ENCODE data around the gene SLF2.

SLF2 gene

DNA sequence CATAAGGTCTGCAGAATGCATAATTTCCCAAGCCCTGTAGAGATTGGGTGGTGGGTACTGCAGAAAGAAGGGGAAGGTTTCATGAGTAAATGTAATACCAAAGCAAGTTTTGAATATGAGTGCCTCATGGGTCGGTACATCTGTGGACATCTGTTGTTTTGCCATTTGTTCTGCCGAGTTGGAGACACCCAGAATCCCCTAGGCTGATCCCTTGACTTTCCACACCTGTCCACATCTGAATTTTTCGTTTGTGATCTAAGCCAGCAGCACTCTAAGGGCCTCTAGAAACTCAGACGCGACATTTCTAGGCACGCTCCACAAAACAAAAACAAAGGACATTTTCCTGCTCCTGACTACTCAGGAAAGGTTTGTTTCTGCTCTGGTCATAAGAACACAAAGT, 11.7 kb upstream of the SLF2 start:
- DNase-seq (ENCODE audit: low read depth in 2 of 2, low spot score in 1 of 2) = no peak

DNA sequence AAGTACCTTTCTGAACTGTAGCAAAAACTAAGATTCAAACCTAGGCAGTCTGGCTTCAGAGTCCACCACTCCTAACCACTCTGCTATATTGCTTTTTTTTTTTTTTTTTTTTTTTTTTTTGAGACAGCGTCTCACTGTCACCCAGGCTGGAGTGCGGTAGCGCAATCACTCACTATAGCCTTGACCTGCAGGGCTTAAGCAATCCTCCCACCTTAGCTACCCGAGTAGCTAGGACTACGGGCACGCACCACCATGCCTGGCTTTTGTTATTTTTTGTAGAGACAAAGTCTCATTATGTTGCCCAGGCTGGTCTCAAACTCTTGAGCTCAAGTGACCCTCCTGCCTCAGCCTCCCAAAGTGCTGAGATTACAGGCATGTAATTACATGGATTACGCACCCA, 10.1 kb upstream of the SLF2 start:
- DNase-seq (ENCODE audit: low read depth in 2 of 2, low spot score in 1 of 2) = no peak

DNA sequence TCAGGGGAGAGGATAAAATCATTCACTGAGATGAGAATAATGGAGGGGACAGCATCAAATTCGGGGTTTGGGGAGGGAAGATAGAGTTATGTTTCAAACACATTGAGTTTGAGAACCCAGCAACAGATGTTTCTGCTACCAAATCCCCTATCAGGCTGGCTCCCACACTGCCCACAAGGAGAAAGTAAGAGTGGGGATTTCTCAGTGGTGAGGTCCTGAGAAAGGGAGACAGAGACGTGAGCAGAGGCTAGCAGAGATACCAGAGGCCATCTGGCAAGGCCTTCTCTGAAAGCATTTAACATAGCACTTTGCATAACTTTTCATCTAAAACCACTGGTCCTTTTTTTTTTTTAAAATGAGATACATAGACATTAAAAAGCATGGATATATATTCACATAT, 7.8 kb upstream of the SLF2 start:
- no peak for DNase-seq (ENCODE audit: low read depth in 2 of 2, low spot score in 1 of 2)

DNA sequence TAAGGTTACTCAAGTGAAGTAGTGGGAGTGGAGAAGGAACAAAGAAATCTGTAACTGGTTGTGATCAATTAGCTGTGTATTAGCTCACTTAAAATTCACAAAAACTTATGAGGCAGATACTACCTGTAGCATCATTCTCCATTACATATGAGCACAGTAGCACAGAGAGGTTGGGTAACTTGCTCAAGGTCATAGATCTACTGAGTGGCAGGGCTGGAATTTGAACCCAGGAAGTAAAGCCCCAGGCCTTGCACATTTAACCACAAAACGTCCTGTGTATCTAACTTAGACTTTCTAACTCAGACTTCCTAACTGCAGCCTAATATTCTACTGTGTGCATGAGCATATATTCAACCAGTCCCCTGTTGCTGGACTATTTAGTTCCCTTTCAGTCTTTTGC, 5.6 kb upstream of the SLF2 start:
- no peak for DNase-seq (ENCODE audit: low read depth in 2 of 2, low spot score in 1 of 2)

DNA sequence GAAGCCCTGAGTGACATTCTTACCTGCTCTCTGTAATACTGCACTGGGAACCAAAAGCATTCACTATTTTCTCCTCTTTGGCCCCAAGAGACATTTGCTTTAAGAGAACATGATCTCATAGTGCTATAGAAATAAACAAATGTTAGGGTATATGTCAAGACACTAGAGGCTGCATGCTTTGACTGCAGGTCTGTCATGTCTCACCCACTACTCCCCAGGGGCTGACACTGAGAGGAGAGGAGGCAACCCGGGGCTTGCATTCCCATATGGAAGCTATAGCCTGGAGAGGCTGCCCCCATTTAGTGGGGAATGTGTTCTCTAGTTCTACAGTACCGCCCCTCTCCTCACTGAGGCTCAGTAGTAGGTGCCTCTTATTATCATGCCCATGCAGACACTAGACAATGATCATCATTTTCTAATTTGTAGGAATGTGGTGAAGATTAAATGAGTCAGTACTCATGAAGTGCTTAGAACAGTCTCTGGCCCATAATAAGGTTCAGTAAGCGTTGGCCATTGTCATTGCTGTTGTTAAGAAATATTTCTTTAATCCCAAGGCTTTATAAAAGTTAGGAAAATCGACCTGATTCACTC, 4.9 kb upstream of the SLF2 start:
- DNase-seq (ENCODE audit: low read depth in 2 of 2, low spot score in 1 of 2) = no peak

DNA sequence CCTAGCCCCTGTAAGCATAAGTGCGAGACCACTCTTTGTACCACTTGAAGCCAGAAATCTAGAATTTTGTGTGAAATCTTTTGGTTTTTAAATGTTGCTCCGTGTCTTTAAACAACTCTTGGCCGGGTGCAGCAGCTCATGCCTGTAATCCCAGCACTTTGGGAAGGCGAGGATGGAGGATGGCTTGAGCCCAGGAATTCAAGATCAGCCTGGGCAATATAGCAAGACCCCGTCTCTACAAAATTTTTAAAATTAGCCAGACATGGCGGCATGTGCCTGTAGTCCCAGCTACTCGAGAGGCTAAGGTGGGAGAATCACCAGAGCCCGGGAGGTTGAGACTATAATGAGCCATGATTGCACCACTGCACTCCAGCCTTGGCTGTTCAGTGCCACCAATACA, 4.4 kb upstream of the SLF2 start:
- no peak for DNase-seq (ENCODE audit: low read depth in 2 of 2, low spot score in 1 of 2)

DNA sequence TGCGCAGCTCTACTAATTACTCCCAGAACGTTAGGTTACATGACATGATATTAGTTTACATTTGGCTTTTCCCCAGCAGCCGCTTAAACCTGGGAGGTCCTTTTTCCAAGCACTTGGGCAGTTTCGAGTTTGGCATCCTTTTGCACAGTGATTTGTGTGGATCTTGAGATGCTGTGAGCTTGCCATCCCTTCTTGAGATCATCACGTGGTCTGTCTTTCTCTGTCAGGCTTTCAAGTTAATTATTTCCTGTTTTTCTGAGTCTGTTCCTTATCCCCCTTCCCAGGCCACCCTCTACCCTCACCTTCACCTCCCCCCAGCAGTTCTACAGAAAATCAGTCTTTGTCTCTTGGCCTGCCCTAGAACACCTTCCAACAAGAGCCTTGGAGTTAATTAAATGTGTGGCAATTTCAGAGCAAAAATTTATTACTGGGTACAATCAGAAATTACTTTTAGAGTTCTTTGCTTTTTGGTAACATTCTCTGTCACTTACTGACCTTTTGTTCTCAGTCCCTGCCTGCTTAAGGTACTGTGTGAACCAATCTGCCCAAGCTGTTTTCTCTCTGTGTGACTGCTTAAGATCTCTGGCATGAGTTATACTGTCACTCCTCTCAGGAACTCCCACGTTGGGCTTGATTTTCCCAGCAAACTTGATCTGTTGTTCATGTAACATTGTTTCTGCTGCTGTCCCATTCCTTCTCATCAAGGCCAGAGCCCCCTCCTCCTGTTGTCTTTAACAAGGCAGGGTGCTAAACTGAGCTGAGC, 3.1 kb upstream of the SLF2 start:
- DNase-seq (ENCODE audit: low read depth in 2 of 2, low spot score in 1 of 2) = no peak

DNA sequence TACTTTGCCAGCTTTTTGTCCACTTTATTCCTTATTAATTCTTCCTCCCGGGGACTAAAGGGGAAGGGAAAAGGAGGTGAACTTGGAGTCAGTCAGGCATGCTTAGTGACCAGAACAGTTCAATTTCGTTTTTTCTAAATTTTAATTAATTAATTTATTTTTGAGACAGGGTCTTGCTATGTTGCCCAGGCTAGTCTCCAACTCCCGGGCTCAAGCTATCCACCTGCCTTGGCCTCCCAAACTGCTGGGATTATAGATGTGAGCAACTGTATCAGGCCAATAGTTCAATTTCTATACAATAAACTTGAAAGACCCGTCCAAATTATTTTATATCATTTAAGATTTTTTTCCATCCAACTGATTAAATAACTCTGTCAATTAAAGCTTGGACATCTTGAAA, 1.3 kb upstream of the SLF2 start:
- no peak for DNase-seq (ENCODE audit: low read depth in 2 of 2, low spot score in 1 of 2)

DNA sequence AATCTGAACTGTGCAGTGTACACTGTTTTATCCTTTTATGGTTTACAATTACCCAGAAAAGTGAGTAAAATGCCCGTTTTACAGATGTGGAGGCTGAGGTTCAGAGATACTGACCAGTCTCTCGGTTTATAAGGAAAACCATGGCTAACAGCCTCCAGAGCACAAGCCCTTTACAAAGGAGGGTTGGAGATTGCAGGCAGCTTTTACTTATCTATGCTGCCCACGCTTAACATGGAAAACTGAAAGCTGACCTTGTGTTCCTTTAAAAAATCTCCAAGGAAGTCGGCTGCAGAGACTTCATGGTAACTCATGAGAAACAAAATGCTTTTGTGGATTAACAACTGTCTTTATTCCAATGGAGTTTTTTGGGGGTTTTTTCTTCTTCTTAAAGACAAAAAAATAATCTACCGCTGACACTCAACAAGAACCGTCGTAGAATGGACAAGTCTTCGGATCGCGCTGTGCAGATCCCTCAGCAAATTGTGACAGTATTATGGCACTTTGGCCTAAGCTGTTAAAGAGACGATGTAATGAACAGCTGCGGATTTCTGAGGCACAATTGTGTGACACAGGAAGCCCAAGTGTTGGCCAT, 654 bp upstream of the SLF2 start:
- no peak for DNase-seq (ENCODE audit: low read depth in 2 of 2, low spot score in 1 of 2)

DNA sequence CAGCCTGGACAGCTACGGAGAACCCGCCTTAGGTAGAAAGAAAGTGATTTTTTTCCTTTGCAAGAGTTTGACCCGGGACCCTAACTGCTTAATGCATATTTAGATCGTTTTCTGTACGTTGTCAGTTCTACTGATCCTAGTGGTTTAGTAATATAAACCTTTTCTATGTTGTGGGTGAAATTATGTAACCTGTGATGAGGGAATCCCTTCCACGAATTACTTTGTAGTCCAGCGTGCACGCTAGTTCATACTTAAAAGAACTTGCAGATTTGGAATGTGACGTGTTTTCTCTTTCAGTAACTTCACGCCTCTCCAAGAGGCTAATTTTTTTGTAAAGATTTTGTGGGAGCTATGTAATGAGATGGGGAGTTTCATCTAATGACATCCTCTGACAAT, 705 bp downstream of the SLF2 start:
- no peak for DNase-seq (ENCODE audit: low read depth in 2 of 2, low spot score in 1 of 2)

DNA sequence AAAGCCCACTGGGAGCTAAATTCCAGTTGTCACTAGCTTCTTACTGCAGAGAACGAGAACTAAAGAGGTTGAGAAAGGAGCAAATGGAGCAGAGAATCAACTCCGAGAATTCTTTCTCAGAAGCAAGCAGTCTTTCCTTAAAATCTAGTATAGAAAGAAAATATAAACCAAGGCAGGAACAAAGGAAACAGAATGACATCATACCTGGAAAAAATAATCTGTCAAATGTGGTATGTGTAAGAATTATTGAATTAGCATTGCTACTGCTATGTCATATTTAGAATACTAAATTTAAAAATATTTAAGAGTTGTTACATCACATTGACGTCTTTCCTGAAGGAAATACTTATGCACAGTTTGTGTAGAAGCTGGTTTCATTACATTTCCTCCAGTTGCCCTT, 4.3 kb downstream of the SLF2 start:
- no peak for DNase-seq (ENCODE audit: low read depth in 2 of 2, low spot score in 1 of 2)

DNA sequence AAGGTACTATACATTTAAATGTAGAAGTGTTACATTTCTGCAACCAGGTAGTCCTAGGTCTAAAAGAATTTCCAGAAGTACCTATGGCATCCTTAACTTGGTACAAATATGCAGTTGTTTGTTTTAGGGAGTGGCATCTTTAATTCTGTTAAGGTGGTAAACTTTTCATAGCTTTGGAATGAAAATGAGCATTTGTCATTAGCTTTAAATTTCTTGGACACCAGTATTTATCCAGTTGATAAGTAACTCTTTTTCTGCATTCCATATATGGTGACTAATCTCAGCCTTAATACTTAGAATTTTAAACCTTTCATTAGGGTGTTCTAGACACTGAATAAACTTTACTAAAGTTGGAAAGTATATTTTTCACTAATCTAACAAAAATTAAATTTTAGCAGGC, 10.8 kb downstream of the SLF2 start:
- no peak for DNase-seq (ENCODE audit: low read depth in 2 of 2, low spot score in 1 of 2)

DNA sequence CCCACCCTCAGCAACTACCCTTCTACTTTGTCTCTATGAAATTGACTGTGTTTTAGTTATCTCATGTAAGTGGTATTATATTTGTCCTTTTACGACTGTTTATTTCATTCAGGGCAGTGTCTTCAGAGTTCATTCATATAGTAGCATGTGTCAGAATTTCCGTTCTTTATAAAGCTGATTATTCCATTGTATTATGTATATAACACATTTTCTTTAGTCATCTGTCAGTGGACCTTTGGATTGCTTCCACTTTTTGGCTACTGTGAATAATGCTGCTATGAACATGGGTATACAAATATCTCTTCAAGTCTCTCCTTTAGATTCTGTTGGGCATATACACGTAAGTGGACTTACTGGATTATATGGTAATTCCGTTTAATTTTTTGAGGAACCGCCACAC, 14.5 kb downstream of the SLF2 start:
- DNase-seq (ENCODE audit: low read depth in 2 of 2, low spot score in 1 of 2) = no peak

DNA sequence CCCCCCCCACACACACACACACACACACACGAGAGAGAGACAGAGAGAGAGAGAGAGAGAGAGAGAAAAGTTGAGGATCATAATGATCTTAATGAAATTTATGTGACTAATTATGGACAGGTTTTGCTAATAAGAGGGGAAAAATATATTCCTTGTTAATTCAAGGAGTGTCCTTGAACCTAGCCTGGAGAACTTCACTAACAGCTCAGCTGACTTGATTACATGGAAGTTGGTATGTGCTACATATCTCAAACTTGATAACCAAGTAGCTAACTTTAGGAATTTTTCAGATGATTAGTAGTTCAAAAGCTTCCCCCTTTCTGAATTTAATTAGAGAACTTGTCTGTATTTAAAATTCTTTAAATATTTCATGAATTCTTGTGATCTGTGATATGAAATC, 15.3 kb downstream of the SLF2 start:
- DNase-seq (ENCODE audit: low read depth in 2 of 2, low spot score in 1 of 2) = no peak

DNA sequence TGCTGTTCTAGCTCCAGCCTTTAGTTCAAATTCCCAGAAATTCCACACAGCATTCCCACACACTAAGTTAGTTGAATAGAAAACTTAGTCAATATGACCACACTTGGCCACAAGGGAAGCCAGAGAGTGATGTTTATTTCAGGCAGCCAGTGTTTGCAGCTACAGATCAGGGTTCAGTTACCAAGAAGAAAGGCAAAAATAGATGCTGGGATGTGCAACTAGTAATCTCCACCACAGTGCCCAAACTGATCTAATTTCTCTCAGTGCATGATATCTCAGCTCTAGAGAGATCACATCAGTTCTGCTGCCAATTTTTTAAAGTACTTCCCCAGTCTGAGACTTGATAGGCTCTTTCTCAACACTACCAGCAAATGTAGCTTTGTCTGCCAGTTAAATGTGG, 17.6 kb downstream of the SLF2 start:
- DNase-seq (ENCODE audit: low read depth in 2 of 2, low spot score in 1 of 2) = no peak

DNA sequence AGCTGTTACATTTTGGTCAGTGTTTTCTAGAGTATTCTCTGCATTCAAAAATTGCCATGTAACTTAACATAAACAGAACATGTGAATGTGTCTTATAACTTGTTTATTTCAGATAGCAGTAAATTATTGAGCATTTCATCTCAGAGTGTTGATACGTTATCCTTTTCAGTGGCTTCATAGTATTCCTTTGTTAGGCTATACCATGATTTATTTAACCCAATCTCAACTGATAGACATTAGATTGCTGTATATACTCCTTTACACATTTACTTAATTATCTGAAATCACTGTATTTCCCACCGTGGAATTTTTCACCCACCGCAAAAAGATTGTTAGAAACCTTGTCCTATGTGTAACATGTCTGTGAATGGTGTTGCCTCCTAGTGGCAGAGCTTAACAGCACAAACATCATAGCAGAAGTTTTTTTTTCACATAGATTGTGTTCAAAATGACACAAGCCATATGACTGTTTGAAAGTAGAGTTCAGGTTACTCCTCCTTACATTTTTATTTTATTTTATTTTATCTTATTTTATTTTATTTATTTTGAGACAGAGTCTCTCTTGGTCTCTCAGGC, 21.4 kb downstream of the SLF2 start:
- no peak for DNase-seq (ENCODE audit: low read depth in 2 of 2, low spot score in 1 of 2)

DNA sequence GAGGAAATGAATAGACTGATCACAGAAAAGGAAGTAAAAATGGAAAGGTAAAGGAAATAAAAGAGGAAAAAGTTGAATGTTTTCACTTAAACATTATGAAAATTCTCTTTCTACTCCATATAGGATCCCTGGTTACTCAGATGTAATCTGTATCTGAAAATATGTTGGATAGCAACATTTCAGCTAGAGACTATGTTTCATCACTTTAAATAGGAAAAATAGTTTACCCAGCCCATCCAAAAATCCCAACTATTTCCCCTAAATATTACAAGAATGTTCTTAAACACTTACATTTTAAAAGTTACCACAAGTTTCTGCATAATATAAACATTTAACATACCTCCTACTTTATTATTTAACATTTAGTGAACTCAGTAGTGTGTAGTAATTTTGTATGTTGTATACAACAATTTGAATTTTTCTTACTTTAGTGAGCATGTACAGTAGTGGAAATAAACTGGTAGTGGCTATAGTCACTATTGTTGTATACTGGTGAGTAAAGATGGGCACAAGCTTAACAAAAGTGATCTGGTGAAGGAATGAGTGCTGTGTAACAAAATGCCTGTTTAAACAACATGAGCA, 27.1 kb downstream of the SLF2 start:
- no peak for DNase-seq (ENCODE audit: low read depth in 2 of 2, low spot score in 1 of 2)

DNA sequence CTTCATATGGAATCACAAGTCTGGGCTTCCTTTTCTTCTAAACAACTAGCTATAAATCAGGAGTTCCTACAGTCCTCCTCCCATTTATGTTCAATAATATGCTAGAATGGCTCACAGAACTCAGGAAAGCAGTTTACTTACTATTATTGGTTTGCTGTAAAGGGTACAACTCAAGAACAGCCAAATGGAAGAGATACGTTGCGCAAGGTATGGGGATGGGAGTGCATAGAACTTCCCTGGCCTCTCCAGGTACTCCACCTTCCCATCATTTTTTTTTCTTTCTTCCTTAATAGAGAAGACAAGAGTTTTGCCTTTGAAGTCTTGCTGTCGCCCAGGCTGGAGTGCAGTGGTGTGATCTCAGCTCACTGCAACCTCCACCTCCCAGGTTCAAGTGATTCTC, 29.5 kb downstream of the SLF2 start:
- DNase-seq (ENCODE audit: low read depth in 2 of 2, low spot score in 1 of 2) = no peak

DNA sequence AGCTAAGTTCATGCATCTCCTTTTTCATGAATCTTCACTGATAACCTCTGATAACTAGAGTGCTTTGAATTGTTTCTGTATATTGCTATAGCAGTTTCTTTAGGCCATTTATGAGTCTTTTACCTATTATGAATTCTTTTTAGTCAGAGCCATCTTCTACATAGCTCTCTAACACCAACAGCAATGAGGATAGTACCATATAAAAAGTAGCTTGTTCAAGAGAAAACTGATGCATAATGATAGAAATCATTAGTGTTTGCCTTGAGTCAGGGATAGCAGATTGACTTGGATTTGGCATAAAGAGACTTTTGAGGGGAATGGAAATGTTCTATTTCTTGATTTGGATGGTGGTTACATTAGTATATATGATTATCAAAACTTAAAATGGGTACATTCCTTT, 30.7 kb downstream of the SLF2 start:
- DNase-seq (ENCODE audit: low read depth in 2 of 2, low spot score in 1 of 2) = no peak

DNA sequence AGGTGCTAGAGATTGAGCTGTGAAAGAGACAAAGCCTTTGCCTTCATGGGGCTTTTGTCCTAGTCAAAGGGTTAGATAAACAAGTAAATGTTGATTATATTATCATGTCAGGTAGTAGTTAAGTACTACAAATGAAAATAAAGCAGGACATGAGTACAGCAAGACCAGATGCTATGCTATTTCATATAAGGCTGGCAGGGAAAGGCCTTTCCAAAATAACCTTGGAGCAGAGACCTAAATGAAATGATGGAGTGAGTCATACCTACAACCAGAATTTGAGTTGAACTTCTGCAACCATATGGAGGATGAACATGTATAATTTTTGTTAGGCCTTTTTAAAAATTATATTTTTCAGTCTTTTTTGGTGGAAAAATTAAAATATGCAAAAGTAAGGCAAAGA, 33.0 kb downstream of the SLF2 start:
- no peak for DNase-seq (ENCODE audit: low read depth in 2 of 2, low spot score in 1 of 2)

DNA sequence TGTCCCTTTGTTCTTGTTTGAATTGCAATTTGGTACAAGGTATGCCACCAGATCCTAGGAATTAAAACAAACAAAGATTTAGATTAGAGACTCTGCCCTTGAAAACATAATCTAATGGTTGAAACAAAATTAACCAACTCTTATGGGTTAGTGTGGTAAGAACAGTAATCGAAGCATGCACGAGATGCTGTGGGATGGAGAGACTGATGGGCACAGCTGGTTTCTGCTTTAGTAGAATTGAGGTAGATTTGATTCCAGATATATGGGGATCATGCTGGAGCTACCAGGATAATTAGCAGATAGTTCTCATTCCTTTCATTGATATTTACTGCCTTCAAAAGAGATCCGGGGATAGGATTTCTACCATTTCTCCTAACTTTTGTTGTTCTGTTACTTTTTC, 36.2 kb downstream of the SLF2 start:
- no peak for DNase-seq (ENCODE audit: low read depth in 2 of 2, low spot score in 1 of 2)

DNA sequence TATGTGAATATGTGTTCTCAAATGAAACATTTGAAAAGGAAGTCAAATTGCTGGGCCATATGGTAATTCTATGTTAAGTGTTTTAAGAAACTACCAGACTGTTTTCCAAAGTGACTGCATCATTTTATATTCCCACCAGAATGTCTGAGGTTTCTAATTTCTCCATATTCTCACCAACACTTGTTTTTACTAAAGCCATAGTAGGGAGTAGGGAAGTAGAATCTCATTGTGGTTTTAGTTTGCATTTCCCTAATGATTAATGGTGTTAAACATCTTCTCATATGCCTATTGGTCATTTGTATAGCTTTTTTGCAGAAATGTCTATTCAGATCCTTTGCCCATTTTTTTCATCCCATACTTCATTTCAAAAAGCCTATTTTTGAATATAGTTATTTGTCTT, 47.5 kb downstream of the SLF2 start:
- DNase-seq (ENCODE audit: low read depth in 2 of 2, low spot score in 1 of 2) = no peak

All from stimulated activated CD8-positive, alpha-beta memory T cell treated with anti-CD3 and anti-CD28 coated beads, Interleukin-4, amount 100 ng/mL, for 1 hour (primary cell).